GM23338 (cell line): ENCODE data around the gene RAP1B. TPM values are rescaled to one million over a fixed set of nuclear protein-coding genes. Genes with fewer than 3 reads are reported as not detected.

Experiments
- ATAC-seq: fragments of 200-7000 bp; cut with Tn5 transposase; 3 replicates; pipeline ENCODE4 v1.9.1; 2020
- DNase-seq: peaks from one replicate; pipeline ENCODE4 v3.0.0-alpha.2; 2015; ENCODE audit warnings: low spot score
- H2AFZ ChIP-seq: fragments of 200-600 bp; sonication (generic); 2 replicates; pipeline ENCODE4 v1.8.0; 2016; ENCODE audit warnings: antibody characterized with exemption, mild to moderate bottlenecking, moderate library complexity
- H3F3A ChIP-seq: fragments of 200-600 bp; sonication (generic); replicated peaks from 2 replicates; pipeline ENCODE4 v1.8.0; 2017; ENCODE audit warnings: antibody characterized with exemption, mixed run types, low read depth
- H3K27ac ChIP-seq: fragments of 200-600 bp; sonication (generic); 2 replicates; pipeline ENCODE4 v1.6.1; 2016; ENCODE audit warnings: low read depth
- H3K27me3 ChIP-seq: fragments of 200-600 bp; sonication (generic); 2 replicates; pipeline ENCODE4 v1.8.0; 2016; ENCODE audit warnings: mild to moderate bottlenecking, mixed run types, moderate library complexity; ENCODE audit not compliant: insufficient read depth
- H3K36me3 ChIP-seq: fragments of 200-600 bp; sonication (generic); 2 replicates; pipeline ENCODE4 v1.8.0; 2016; ENCODE audit warnings: mild to moderate bottlenecking; ENCODE audit not compliant: insufficient read depth
- H3K4me1 ChIP-seq: fragments of 200-600 bp; sonication (generic); 2 replicates; pipeline ENCODE4 v1.8.0; 2016; ENCODE audit warnings: mild to moderate bottlenecking, moderate library complexity; ENCODE audit not compliant: insufficient read depth
- H3K4me2 ChIP-seq: fragments of 200-600 bp; sonication (generic); 2 replicates; pipeline ENCODE4 v1.7.1; 2017; ENCODE audit warnings: mixed run types
- H3K4me3 ChIP-seq: fragments of 200-600 bp; sonication (generic); 2 replicates; pipeline ENCODE4 v1.6.1; 2016; ENCODE audit warnings: mixed run types
- H3K79me2 ChIP-seq: fragments of 200-600 bp; sonication (generic); replicated peaks from 2 replicates; pipeline ENCODE4 v1.8.0; 2017; ENCODE audit warnings: mild to moderate bottlenecking; ENCODE audit not compliant: insufficient read depth
- H3K9me2 ChIP-seq: fragments of 200-600 bp; sonication (generic); 2 replicates; pipeline ENCODE4 v1.8.0; 2017; ENCODE audit not compliant: insufficient read depth
- H4K20me1 ChIP-seq: fragments of 200-600 bp; sonication (generic); replicated peaks from 2 replicates; pipeline ENCODE4 v1.8.0; 2017; ENCODE audit warnings: mild to moderate bottlenecking; ENCODE audit not compliant: insufficient read depth
- H3K27ac Mint-ChIP-seq: 2 replicates; pipeline ENCODE4 v1.8.0; 2020; ENCODE audit warnings: inconsistent platforms, mild to moderate bottlenecking, moderate library complexity, mixed read lengths
- H3K27me3 Mint-ChIP-seq: 3 replicates; pipeline ENCODE4 v1.8.0; 2022; ENCODE audit warnings: low read depth, mild to moderate bottlenecking, moderate library complexity, mixed read lengths, inconsistent platforms; ENCODE audit not compliant: insufficient read depth, poor library complexity
- H3K36me3 Mint-ChIP-seq: 3 replicates; pipeline ENCODE4 v1.8.0; 2021; ENCODE audit warnings: low read depth, mild to moderate bottlenecking, inconsistent platforms, moderate library complexity, mixed read lengths
- H3K4me1 Mint-ChIP-seq: 3 replicates; pipeline ENCODE4 v1.8.0; 2020; ENCODE audit warnings: mild to moderate bottlenecking, inconsistent platforms, mixed read lengths
- H3K4me3 Mint-ChIP-seq: 3 replicates; pipeline ENCODE4 v1.8.0; 2021; ENCODE audit warnings: moderate library complexity, mild to moderate bottlenecking, inconsistent platforms, mixed read lengths
- H3K9me3 Mint-ChIP-seq: 3 replicates; pipeline ENCODE4 v1.8.0; 2020; ENCODE audit warnings: moderate library complexity, mild to moderate bottlenecking, inconsistent platforms, mixed read lengths
- CTCF ChIP-seq, 2 experiments: fragments of 200-600 bp in 1 of 2; sonication (generic) in 1 of 2; conservative IDR thresholded peaks; 2 replicates each; pipeline versions ENCODE4 v1.5.1 to v1.6.1; 2016 to 2017; ENCODE audit warnings: antibody characterized with exemption in 2 of 2, low read depth in 2 of 2, mild to moderate bottlenecking in 2 of 2, moderate library complexity in 1 of 2
- EZH2phosphoT487 ChIP-seq: fragments of 200-600 bp; sonication (generic); IDR thresholded peaks from one replicate; pipeline ENCODE4 v1.8.1; 2018; ENCODE audit warnings: antibody characterized with exemption; ENCODE audit not compliant: unreplicated experiment
- POLR2AphosphoS5 ChIP-seq: IDR thresholded peaks from 2 replicates; pipeline ENCODE4 v1.6.1; 2016; ENCODE audit warnings: antibody characterized with exemption, low read depth
- polyA plus RNA-seq: library from polyadenylated mRNA; unstranded; fragments of >200 nt; fragmentation: Nextera tagmentation; extraction: Ambion mirVana; gene quantifications from 2 replicates; pipeline ENCODE4 v1.2.1, GENCODE V29; 2016
- total RNA-seq: library from RNA; depleted of rRNA; stranded (reverse); fragments of >200 nt; shearing (Covaris generic); gene quantifications from 2 replicates; pipeline ENCODE4 v1.2.3, GENCODE V29; 2014
- TF ChIP-seq, protein P1 (sequence below): IDR thresholded peaks from one replicate; pipeline ENCODE4 v1.6.1; 2018; ENCODE audit warnings: antibody characterized with exemption; ENCODE audit not compliant: unreplicated experiment

Gene RAP1B
- total and polyA plus RNA-seq, 2 experiments from 2014 or later: 90.6 to 128 TPM

GRCh38 chr12:68614769-68615168 is 4.1 kb downstream of the RAP1B start:
- Mint-ChIP-seq H3K9me3 (no peaks in the 10 kb centered on the region; the same call in 2 of the 3 replicates), H3K27me3 (peaks cover 6% of the 10 kb centered on the region), H3K27ac (no peak overlapping the region), H3K4me3 (no peak overlapping the region), H3K36me3 (peaks cover 10% of the 10 kb centered on the region; the same call in 2 of the 3 replicates), H3K4me1 (peaks cover 44% of the 10 kb centered on the region)
- Histone ChIP-seq H3K79me2 (peaks cover 85% of the 10 kb centered on the region), H3K4me2 (no peak overlapping the region), H3K27ac (no peak overlapping the region), H3K4me3 (no peak overlapping the region), H3F3A (0 out of 2 replicates have a peak, but pooled peaks cover 4% of the 10 kb centered on the region), H3K4me1 (peaks cover 28% of the 10 kb centered on the region), H4K20me1 (peaks cover 45% of the 10 kb centered on the region), H3K27me3 (no peaks in the 10 kb centered on the region), H2AFZ (no peak overlapping the region), H3K36me3 (no peaks in the 10 kb centered on the region), H3K9me2 (no peaks in the 10 kb centered on the region)
- DNase-seq (no peak), ATAC-seq (no peak)
- TF ChIP-seq EZH2phosphoT487 (no peak), CTCF (conservative IDR thresholded peaks at IDR 0.05; ENCODE audit: low read depth in 2 of 2) (no peak)
- TF ChIP-seq, protein P1, sequence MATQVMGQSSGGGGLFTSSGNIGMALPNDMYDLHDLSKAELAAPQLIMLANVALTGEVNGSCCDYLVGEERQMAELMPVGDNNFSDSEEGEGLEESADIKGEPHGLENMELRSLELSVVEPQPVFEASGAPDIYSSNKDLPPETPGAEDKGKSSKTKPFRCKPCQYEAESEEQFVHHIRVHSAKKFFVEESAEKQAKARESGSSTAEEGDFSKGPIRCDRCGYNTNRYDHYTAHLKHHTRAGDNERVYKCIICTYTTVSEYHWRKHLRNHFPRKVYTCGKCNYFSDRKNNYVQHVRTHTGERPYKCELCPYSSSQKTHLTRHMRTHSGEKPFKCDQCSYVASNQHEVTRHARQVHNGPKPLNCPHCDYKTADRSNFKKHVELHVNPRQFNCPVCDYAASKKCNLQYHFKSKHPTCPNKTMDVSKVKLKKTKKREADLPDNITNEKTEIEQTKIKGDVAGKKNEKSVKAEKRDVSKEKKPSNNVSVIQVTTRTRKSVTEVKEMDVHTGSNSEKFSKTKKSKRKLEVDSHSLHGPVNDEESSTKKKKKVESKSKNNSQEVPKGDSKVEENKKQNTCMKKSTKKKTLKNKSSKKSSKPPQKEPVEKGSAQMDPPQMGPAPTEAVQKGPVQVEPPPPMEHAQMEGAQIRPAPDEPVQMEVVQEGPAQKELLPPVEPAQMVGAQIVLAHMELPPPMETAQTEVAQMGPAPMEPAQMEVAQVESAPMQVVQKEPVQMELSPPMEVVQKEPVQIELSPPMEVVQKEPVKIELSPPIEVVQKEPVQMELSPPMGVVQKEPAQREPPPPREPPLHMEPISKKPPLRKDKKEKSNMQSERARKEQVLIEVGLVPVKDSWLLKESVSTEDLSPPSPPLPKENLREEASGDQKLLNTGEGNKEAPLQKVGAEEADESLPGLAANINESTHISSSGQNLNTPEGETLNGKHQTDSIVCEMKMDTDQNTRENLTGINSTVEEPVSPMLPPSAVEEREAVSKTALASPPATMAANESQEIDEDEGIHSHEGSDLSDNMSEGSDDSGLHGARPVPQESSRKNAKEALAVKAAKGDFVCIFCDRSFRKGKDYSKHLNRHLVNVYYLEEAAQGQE: no peak

DNA sequence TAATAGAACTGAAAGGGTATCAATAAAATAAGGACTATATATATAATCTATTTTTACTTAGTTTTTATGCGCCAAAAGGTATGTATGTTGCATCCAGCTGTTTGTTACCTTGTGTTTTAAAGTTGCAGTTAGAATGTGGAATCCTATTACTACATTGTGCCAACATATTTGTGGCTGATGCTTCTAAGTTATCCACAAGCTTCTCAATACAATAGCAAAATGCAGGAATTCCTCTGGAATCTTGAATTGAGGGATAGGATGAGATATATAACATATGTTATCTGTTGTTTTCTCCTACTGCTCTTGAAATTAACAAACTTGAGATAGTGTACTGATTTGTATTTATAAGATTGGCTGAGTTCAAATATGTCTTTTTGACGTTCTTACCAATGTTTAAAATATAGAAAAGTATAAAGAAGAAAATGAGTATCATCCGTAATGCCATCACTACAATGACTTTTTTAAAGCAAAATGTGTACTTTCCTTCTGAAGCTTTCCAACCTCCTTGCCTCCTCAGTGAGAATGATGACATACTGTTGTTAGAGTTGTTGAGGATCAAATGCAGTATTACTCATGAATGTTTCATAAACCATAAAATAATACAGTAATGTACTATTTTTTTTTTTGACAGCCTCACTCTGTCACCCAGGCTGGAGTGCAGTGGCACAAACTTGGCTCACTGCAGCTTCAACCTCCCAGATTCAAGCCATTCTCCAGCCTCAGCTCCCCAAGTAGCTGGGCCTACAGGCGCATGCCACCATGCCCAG is 6.6 kb downstream of the RAP1B start:
- Histone ChIP-seq H2AFZ (no peak overlapping the region), H3K4me3 (no peak overlapping the region), H3K9me2 (no peaks in the 10 kb centered on the region), H3K27ac (peak overlapping the region; percentile 41; the same call in 1 of the 2 replicates), H3K4me2 (0 out of 2 replicates have a peak overlapping the region, but pooled peaks have one; percentile 6), H3F3A (no peaks in the 10 kb centered on the region), H3K4me1 (peaks cover 37% of the 10 kb centered on the region), H3K79me2 (peaks cover 100% of the 10 kb centered on the region), H4K20me1 (peaks cover 39% of the 10 kb centered on the region), H3K27me3 (no peaks in the 10 kb centered on the region), H3K36me3 (no peaks in the 10 kb centered on the region)
- H3K36me3 Mint-ChIP-seq: peaks cover 10% of the 10 kb centered on the region; the same call in 2 of the 3 replicates
- peaks cover 50% of the 10 kb centered on the region for H3K4me1 Mint-ChIP-seq
- no peak for ATAC-seq
- no peak overlapping the region for H3K4me3 Mint-ChIP-seq
- H3K9me3 Mint-ChIP-seq: no peaks in the 10 kb centered on the region; the same call in 2 of the 3 replicates
- DNase-seq: no peak
- H3K27ac Mint-ChIP-seq: no peak overlapping the region
- H3K27me3 Mint-ChIP-seq: peaks cover 4% of the 10 kb centered on the region
- TF ChIP-seq, protein P1: no peak
- TF ChIP-seq POLR2AphosphoS5 (no peak), EZH2phosphoT487 (no peak)
